HTR-8/SVneo (cell line): ENCODE measurements around the gene ACP5.
A peak's percentile ranks its signal among the peaks of the same experiment; 100 is the strongest.
"Not testable (repeated sequence)": the region's sequence is repeated elsewhere in the genome, so short reads cannot be mapped to it uniquely, and the experiment has no call there.

Source experiments
- DNase-seq: peaks from one replicate; pipeline ENCODE4 v3.0.0; 2011; ENCODE audit warnings: low spot score, mixed read lengths; ENCODE audit not compliant: insufficient read length
- FAIRE-seq: peaks from 2 replicates; lab custom pipeline; 2011; peaks lifted over from hg19 to GRCh38; lab: Jason Lieb, UNC

ACP5 gene

DNA sequence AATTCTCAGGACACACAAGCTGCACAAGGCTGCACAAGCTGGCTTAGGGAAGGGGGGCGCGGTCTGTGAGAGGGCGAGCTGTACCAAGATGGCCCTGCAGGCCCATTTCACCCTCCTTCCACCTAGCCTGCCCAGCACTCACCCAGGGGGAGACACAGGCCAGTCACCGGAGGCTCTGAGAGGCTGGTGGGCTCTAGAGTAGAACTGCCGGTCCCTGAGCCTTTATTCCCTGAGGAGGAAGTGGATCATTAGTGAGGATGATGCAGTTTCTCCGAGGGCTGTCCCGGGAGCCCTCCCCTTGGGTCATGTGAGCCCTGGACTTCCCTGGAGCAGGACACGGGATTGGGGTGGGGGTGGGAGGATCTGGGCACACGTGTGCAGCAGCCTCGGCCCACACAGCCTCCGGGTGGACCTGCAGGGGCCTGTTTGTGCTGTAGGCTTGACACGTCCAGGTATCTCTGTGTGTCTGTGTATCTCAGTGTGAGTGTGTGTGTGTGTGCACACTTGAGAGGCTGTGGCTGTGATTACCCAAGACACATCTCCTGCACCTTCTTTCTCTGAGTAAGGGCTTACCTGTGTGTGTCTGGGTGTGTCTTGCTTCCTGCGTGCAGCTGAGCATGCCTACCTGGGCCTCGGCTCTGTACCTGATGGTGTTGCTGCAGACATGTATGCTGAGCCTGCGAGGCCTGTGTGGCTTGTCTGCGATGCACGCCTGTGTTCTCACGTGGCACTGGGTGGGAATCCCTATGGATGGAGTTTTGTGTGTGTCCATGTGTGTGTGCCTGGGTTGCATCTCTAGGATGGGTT is at the start of gene ACP5:
Gene ACP5, minus strand, starts transcription at position 195 of the 807 bp plus-strand sequence. CDS start 328 bp downstream, outside the sequence.
- DNase-seq (no peak), FAIRE-seq (no peak)

DNA sequence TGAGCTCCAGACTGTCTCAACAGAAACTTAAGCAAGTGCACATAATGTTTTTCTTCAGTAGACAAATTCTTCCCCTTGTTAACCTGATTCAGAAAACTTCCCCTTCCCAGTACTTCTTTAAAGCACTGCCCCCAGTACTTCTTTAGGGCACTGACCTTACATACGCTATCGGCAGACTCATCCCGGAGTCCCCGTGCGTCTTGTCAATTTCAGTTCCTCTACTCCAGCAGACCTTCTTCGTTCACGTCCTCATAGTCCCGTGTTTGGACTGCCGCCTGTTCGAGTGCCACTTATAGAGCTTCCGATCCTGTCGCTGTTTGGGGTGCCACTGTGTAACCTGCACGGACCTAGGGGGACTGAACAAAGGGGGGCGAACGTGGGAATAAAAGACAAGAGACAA is 48.8 kb upstream of the ACP5 start:
- DNase-seq = no peak
- no peak for FAIRE-seq

DNA sequence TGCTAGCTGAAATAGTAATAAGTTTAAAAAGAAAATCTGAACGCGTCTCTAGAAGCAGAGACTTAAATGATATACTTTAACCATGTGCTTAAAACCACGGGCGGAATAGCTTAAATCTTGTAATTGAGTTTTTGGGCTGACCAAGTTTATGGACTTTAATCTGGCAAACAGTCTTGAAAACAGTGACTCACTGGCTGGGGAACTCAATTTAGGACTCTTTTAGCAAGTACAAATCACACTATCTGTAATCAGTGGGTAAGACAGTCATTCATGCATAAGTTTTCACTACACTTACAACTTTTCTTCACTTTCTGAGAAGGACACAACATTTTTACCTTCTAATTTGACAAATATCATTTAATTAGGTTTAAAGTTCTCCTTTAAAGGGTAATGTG is 46.6 kb upstream of the ACP5 start:
- FAIRE-seq (no peak), DNase-seq (no peak)

DNA sequence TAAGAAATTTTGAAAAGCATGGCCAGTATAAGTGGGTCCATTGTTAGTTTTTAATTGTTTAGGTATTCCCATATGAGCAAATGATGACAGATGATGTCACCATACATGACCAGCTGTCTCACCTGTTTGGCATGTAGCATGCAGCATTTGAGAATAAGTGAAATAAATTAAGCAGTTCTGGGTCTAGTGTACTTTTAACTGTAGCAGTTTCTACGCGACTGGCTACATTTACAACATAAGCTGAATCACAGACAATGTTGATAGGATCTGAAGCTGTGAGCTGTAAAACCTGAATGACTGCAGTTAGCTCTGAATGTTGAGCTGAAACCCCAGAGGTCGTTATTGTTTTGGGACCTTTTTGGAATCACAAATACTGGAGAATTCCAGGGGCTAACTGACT is 45.0 kb upstream of the ACP5 start:
- not testable (repeated sequence) for FAIRE-seq, DNase-seq

DNA sequence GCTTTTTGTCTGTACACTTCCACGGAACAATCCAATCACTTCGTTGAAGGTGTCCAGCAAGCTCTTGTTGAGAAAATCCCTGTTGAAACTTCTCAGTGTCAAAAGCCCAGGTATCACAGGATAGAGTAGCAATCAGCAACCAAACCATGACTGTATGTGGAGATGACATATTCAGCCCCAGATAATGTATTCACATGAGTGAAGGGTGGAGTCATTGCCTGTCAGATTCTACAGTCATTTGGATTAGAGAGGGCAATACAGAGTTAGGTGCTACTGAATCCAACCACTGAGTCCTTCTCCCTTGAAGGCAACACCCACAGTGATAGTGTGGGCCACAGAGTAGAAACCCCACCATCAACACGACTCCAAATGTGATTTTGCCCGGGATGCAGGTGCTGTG is 43.1 kb upstream of the ACP5 start:
- FAIRE-seq (no peak), DNase-seq (no peak)

DNA sequence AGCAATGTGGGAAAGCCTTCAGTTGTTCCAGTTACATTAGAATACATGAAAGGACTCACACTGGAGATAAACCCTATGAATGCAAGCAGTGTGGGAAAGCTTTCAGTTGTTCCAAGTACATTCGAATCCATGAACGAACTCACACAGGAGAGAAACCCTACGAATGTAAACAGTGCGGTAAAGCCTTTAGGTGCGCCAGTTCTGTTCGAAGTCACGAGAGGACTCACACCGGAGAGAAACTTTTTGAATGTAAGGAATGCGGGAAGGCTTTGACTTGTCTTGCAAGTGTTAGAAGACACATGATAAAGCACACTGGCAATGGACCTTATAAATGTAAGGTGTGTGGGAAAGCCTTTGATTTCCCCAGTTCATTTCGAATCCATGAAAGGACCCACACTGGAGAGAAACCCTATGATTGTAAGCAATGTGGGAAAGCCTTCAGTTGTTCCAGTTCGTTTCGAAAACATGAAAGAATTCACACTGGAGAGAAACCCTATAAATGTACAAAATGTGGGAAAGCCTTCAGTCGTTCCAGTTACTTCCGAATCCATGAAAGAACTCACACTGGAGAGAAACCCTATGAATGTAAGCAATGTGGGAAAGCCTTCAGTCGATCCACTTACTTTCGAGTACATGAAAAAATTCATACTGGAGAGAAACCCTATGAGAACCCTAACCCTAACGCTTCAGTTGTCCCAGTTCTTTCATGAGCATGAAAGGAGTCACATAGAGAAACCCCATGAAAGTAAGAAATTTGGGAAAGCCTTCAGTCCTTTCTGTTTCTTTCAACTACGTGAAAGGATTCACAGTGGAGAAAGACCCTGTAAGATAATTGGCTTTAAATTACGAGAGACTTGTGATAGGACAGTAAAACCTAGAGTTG is 40.0 kb upstream of the ACP5 start:
- no peak for DNase-seq
- FAIRE-seq = no peak

DNA sequence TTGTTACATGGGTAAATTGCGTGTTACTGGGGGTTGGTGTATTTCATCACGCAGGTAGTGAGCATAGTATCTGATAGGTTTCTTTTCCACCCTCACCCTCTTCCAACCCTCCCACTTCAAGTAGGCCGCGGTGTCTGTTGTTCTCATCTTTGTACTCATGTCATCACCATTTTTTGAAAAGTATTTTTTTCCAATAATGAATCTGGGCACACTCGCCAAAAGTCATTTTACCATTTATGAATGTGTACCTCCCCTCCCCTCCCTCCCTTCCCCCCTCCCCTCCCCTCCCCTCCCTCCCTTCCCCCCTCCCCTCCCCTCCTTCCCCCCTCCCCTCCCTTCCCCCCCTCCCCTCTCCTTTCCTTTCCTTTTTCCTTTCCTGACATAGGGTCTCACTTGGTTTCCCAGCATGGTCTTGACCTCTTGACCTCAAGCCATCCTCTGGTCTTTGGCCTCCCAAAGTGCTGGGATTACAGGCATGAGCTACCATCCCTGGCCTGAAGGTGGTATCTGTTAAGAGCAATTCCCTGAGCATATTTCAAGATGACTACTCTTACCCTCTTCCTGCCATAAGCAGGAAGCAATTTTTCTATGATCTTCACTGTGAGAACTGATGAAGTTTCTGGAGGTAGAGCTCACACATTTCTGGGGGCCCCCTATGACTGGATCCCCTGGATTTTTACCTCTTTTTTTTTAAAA is 35.5 kb upstream of the ACP5 start:
- DNase-seq (no peak), FAIRE-seq (no peak)

DNA sequence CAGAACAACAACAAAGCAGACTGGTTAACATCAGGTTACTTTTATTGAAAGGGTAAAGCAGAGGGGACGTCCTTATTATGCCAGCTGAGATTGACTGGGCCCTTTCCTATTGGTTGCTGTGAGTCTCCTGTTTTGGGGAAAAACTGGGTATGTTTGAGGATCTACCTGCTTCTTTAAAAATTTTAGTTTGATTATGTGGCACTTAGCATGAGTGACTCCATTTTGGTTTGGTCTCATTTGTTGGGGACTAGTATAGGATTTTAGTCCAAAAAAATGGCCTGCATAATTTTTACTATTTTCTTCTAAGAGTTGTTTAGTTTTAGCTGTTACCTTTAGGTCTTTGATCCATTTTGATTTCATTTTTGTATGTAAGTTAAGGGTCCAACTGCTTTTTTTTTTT is 34.3 kb upstream of the ACP5 start:
- FAIRE-seq = no peak
- DNase-seq = no peak

DNA sequence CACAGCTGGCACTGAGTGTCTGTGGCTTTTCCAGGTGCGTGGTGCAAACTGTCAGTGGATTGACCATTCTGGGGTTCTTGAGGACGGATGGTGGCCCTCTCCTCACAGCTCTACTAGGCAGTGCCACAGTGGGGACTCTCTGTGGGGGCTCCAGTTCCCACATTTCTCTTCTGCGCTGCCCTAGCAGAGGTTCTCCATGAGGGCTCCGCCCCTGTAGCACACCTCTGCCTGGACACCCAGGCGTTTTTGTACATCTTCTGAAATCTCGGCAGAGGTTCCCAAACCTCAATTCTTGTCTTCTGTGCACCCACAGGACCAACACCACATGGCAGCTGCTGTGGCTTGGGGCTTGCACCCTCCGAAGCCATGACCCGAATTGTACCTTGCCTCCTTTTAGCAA is 29.0 kb upstream of the ACP5 start:
- no peak for FAIRE-seq
- DNase-seq = no peak

DNA sequence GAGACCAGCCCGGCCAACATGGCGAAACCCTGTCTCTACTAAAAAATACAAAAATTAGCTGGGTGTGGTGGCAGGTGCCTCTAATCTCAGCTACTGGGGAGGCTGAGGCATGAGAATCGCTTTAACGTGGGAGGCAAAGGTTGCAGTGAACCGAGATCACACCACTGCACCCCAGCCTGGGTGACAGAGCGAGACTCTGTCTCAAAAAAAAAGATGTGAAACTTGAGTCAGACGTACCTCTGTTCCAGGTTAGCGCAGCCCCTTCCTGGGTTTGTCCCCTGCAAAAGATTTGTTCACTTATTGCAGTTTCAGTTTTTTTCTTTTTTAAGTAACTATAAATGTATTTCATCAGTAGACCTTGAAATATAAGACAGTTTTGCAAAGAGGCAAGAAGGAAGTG is 22.3 kb upstream of the ACP5 start:
- not testable (repeated sequence) for DNase-seq, FAIRE-seq

DNA sequence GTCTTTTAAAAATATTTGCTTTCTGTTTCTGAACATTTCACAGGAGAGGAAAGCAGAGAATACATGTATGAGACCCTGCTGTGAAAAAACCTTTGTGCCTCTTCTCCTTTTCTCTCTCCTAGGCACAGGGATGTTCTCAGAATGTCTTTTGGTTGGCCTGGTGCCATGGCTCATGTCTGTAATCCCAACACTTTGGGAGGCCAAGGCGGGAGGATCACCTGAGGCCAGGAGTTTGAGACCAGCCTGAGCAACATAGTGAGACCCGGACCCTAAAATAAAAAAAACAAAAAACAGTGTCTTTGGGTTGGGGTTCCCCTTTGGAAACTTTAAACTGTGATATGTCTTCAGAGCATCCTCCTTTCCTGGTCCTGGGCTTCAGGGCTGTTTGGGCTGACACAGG is 21.3 kb upstream of the ACP5 start:
- FAIRE-seq = no peak
- no peak for DNase-seq

DNA sequence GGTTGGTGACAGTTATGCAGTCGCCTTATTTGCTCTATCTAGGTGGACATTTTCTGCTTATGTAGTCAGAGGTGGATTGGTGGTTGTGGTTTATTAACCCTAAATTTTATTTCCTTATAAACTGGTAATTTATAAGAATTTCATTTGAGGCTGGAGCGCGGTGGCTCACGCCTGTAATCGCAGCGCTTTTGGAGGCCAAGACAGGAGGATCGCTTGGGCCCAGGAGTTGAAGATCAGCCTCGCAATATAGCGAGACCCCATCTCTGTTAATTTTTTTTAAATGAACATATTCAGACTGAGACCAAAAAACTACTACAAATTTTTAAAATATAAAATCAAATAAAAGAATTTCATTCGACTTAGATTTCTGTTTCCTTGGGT is 20.6 kb upstream of the ACP5 start:
- DNase-seq (no peak), FAIRE-seq (no peak)

DNA sequence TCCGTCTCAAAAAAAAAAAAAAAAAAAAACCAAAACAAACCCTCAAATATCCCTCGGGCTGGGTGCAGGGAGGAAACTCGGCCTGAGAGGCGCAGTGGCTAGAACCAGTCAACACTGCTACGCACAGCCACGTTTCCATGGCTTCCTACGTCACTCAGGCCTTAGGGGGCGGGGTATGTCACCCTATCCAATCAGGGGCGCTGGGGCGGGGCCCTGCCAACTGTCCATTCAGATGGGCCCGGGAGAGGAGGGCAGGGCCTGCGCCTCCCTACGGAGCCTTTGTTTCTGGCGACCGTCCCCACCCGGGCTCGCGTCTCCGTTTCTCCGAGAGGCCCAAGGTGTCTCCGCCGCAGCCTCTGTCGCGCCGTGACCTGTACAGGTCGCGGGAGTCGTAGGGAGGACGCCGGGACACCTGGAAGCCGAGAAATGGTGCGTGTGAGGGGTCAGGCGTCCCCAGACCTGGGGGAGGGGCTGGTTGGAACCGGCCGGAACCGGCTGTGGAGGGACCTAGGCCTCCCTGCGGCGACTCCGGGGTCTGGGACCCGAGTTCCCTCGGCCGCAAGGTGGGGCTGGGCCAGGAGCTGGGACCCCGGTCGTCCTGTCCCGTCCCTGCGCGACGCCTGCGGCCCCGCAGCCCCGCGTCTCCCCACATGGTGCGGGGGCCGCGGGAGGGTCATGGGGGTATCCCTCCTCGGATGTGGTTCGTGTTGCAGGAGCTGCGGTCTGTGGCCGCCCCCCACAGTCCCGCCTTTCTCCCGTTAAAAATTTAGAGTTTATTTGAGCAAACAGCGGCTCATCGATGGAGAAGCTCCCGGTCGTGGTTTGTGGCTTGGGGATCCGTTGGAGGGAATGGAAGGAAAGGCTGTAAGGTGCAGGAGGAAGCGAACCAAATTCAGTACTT is 20.0 kb upstream of the ACP5 start, which contains the start of gene ZNF627:
Gene ZNF627, plus strand, starts transcription at position 282 of the 901 bp plus-strand sequence. Its CDS starts 145 bp downstream, at position 427.
- peak; percentile 93 for FAIRE-seq
- DNase-seq = peak; percentile 99

DNA sequence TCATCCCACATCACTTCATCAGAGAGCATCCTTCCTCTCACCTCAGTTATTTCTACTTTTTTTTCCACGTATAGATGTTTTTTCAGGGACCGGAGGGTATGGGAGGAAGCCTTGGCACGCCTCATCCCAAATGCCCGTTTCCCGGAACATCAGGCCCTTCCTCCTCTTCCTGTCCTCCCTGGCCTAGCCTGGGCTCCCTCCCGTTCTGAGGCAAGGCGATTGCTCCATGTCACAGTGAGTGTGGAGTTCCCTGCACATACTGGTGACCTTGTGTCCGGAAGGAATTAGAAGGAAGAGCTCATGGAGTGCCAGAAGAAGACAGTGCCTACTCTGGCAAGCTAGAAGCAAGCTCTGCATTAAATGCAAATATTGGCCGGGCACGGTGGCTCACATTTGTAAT is 18.7 kb upstream of the ACP5 start:
- FAIRE-seq = no peak
- DNase-seq = no peak

DNA sequence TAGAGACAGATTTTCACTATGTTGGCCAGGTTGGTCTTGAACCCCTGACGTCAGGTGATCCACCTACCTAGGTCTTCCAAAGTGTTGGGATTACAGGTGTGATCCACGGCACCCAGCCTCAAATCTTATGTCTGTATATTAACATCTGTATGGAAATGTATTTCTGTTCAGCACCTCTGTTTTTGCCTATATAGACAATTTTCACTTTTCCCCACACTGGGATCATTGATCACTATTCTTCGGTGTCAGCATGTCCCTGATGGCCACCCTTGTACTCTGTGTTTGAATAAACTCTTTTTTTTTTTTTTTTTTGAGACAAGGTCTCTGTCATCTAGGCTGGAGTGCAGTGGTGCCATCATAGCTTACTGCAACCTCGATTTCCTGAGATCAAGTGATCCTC is 16.6 kb upstream of the ACP5 start:
- no peak for FAIRE-seq
- DNase-seq = no peak

DNA sequence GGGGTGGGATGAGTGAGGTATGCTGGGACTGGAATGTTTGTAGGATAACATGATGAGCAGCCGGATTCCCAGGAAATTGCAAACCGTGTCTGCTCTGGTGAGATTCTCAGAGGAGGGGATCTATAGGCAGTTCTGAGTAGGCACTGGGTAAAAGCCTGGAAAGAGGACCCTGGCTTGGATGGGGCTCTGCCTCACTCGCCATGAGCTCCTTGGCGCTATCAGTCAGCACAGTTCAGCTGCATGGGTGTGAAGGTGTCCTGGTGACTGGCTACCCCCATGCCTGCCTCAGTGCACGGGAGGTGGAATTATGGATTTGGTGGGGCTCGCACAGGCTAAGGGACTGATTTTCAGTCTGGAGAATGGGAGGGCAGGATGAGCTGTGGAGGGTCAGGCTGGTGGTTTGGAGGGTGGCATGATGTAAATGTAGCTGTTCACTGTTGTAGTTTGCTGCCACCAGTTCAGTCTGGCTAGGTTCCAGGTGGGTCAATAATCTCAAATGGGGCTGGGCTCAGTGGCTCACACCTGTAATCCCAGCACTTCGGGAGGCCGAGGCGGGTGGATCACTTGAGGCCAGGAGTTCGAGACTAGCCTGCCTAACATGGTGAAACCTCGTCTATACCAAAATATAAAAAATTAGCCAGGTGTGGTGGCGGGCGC is 10.7 kb upstream of the ACP5 start:
- DNase-seq (peak; percentile 32), FAIRE-seq (no peak)

DNA sequence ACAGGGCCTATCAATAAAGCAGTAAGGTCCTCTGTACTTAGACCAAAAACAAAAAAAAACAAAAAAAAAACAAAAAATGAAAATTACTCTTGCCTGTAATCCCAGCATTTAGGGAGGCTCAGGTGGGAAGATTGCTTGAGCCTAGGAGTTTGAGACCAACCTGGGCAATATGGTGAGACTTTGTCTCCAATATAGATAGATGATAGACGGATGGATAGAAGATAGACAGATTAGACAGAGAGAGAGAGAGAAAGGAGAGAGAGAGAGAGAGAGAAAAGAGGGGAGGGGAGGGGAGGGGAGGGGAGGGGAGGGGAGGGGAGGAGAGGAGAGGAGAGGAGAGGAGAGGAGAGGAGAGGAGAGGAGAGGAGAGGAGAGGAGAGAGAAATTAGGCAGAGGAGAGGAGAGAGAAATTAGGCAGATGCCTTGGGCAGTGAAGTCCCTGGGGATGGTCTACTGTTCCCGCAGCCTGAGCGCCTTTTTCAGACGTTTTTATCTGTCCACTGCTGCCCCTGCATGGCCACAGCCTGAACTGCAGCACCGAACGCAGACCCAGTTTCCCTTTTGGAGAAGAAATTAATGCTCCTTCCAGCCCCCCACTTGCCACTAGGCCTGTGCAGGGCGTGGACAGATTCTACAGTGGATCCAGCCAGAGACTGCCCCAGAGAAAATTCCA is 10.0 kb upstream of the ACP5 start:
- FAIRE-seq = no peak
- peak; percentile 85 for DNase-seq

DNA sequence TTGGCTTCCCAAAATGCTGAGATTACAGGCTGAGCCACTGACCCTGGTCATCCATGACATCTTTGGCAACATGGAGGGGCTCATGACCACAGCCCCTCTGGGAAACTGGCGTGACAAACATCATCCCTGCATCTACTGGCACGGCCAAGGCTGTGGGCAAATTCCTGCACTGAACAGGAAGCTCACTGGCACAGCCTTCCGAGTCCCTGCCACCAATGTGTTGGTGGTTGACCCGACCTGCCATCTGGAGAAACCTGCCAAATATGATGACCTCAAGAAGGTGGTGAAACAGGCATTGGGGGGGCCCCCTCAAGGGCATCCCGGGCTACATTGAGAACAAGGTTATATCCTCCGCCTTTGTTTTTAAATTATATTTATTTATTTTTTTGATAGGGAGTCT is 8.9 kb upstream of the ACP5 start:
- no peak for FAIRE-seq
- DNase-seq = no peak

DNA sequence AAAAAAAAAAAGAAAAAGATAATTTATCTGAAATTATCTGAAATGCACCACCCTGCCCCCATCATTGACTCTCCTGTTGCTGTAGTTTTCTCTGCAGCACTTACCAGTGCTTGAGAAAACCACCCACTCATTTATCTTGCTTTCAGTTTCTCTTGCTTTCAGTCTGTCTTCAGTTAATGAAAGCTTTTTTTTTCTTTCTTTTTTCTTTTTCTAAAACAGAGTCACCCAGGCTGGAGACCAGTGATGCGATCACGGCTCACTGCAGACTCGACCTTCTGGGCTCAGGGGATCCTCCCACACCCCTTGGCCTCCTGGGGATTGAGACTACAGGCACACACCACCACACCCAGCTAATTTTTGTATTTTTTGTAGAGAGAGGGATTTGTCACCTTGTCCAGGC is 4.3 kb upstream of the ACP5 start:
- FAIRE-seq (no peak), DNase-seq (no peak)
